Loucy (cell line): Measurements from ENCODE around the gene SAPCD1.
A peak's percentile ranks its signal among the peaks of the same experiment; 100 is the strongest.

Experiments used
- H2AFZ ChIP-seq: fragments of 200-600 bp; sonication (generic); 2 replicates; pipeline ENCODE4 v1.6.0; 2016; ENCODE audit warnings: antibody characterized with exemption, mild to moderate bottlenecking, low read length, moderate library complexity
- H3F3A ChIP-seq: fragments of 200-600 bp; 2 replicates; pipeline ENCODE4 v1.6.0; 2016; ENCODE audit warnings: antibody characterized with exemption, low read depth, mild to moderate bottlenecking
- H3K27me3 ChIP-seq: fragments of 200-600 bp; sonication (generic); 2 replicates; pipeline ENCODE4 v1.6.1; 2014; ENCODE audit warnings: low read length, mild to moderate bottlenecking; ENCODE audit not compliant: insufficient read depth, poor library complexity, severe bottlenecking
- H3K36me3 ChIP-seq: fragments of 200-600 bp; sonication (generic); 2 replicates; pipeline ENCODE4 v1.6.1; 2016; ENCODE audit warnings: low read length; ENCODE audit not compliant: insufficient read depth
- H3K4me1 ChIP-seq: fragments of 200-600 bp; sonication (generic); 2 replicates; pipeline ENCODE4 v1.5.1; 2014; ENCODE audit warnings: low read length, mild to moderate bottlenecking; ENCODE audit not compliant: insufficient read depth, poor library complexity, severe bottlenecking
- H3K4me2 ChIP-seq: fragments of 200-600 bp; sonication (generic); 2 replicates; pipeline ENCODE4 v1.6.0; 2014; ENCODE audit warnings: antibody characterized with exemption, low read length, low read depth, mild to moderate bottlenecking; ENCODE audit not compliant: poor library complexity, severe bottlenecking
- H3K4me3 ChIP-seq: fragments of 200-600 bp; sonication (generic); 2 replicates; pipeline ENCODE4 v1.5.1; 2014; ENCODE audit warnings: low read length, mild to moderate bottlenecking, mixed read lengths; ENCODE audit not compliant: poor library complexity, severe bottlenecking
- H3K79me2 ChIP-seq: fragments of 200-600 bp; sonication (generic); 2 replicates; pipeline ENCODE4 v1.6.1; 2014; ENCODE audit warnings: low read length; ENCODE audit not compliant: insufficient read depth
- H3K9ac ChIP-seq: fragments of 200-600 bp; sonication (generic); 2 replicates; pipeline ENCODE4 v1.6.0; 2014; ENCODE audit warnings: mild to moderate bottlenecking, low read depth, low read length, moderate library complexity; ENCODE audit not compliant: poor library complexity, severe bottlenecking
- H3K9me2 ChIP-seq: fragments of 200-600 bp; sonication (generic); replicated peaks from 2 replicates; pipeline ENCODE4 v1.6.1; 2016; ENCODE audit warnings: low read depth, low read length, mixed read lengths
- H3K9me3 ChIP-seq: fragments of 200-600 bp; sonication (generic); 2 replicates; pipeline ENCODE4 v1.6.1; 2014; ENCODE audit warnings: mild to moderate bottlenecking, antibody characterized with exemption, low read length, low read depth; ENCODE audit not compliant: insufficient read depth
- H4K20me1 ChIP-seq: fragments of 200-600 bp; sonication (generic); 2 replicates; pipeline ENCODE4 v1.6.0; 2014; ENCODE audit warnings: antibody characterized with exemption, low read length, mild to moderate bottlenecking; ENCODE audit not compliant: insufficient read depth, poor library complexity, severe bottlenecking
- CTCF ChIP-seq: fragments of 200-600 bp; sonication (generic); conservative IDR thresholded peaks from 2 replicates; pipeline ENCODE4 v1.5.1; 2014; ENCODE audit warnings: mild to moderate bottlenecking, antibody characterized with exemption, low read length
- EZH2phosphoT487 ChIP-seq: fragments of 200-600 bp; IDR thresholded peaks from 2 replicates; pipeline ENCODE4 v1.6.1; 2018; ENCODE audit warnings: antibody characterized with exemption, mild to moderate bottlenecking, moderate library complexity, borderline replicate concordance

Gene SAPCD1

GRCh38 chr6:31785475-31785874 lies 23.0 kb downstream of the SAPCD1 start:
- Histone ChIP-seq H3K9me3 (no peaks in the 10 kb centered on the region), H3K27me3 (no peaks in the 10 kb centered on the region), H3K4me1 (no peaks in the 10 kb centered on the region), H3K9me2 (no peaks in the 10 kb centered on the region), H3K36me3 (peaks cover 46% of the 10 kb centered on the region), H3F3A (no peaks in the 10 kb centered on the region), H3K4me3 (no peak overlapping the region), H2AFZ (no peak overlapping the region), H3K9ac (no peak overlapping the region), H4K20me1 (no peaks in the 10 kb centered on the region), H3K4me2 (no peak overlapping the region), H3K79me2 (no peaks in the 10 kb centered on the region; the same call in 1 of the 2 replicates)
- TF ChIP-seq CTCF (no peak), EZH2phosphoT487 (no peak)

- Histone ChIP-seq H4K20me1 (peaks cover 19% of the 10 kb centered on the region), H3K79me2 (peaks cover 42% of the 10 kb centered on the region), H3K9me3 (no peaks in the 10 kb centered on the region), H3K27me3 (peaks cover 7% of the 10 kb centered on the region), H3K4me3 (no peak overlapping the region), H3K4me1 (peaks cover 30% of the 10 kb centered on the region), H3F3A (no peaks in the 10 kb centered on the region), H3K9ac (no peak overlapping the region), H2AFZ (no peak overlapping the region), H3K36me3 (peaks cover 8% of the 10 kb centered on the region), H3K4me2 (peak overlapping the region; percentile 11), H3K9me2 (no peaks in the 10 kb centered on the region)
- peak; percentile 68 for TF ChIP-seq CTCF
- TF ChIP-seq EZH2phosphoT487 = no peak
Observed at GRCh38 chr6:31791324-31792089, 29.1 kb downstream of the SAPCD1 start.

- peaks cover 8% of the 10 kb centered on the region for H3K36me3 ChIP-seq
- peak overlapping the region; percentile 100 for H3K4me3 ChIP-seq
- no peak overlapping the region for H2AFZ ChIP-seq
- H3K4me2 ChIP-seq = peak overlapping the region; percentile 11
- H3K9me3 ChIP-seq = no peaks in the 10 kb centered on the region
- TF ChIP-seq CTCF (no peak), EZH2phosphoT487 (no peak)
- peaks cover 7% of the 10 kb centered on the region for H3K27me3 ChIP-seq
- peaks cover 19% of the 10 kb centered on the region for H4K20me1 ChIP-seq
- peaks cover 34% of the 10 kb centered on the region for H3K4me1 ChIP-seq
- H3K9ac ChIP-seq = peak overlapping the region; percentile 96
- peaks cover 42% of the 10 kb centered on the region for H3K79me2 ChIP-seq
- peaks cover 4% of the 10 kb centered on the region; the same call in 1 of the 2 replicates for H3F3A ChIP-seq
- no peaks in the 10 kb centered on the region for H3K9me2 ChIP-seq
Observed at GRCh38 chr6:31792090-31792374, 29.6 kb downstream of the SAPCD1 start.
